ENCODE results near the gene PLCB1. TPM values are rescaled to one million over a fixed set of nuclear protein-coding genes. Genes with fewer than 3 reads are reported as not detected.

Gene PLCB1
- total and polyA plus RNA-seq, 2 experiments from 2014 or later, result 14.9 to 20.7 TPM

- no peaks in the 10 kb centered on the region for H3K79me2 ChIP-seq (replicated peaks; ENCODE audit: insufficient read depth)
- DNase-seq (ENCODE audit: low spot score) (no peak), ATAC-seq (no peak)
- H3F3A ChIP-seq (replicated peaks; ENCODE audit: low read depth), result no peaks in the 10 kb centered on the region
- H2AFZ ChIP-seq, result no peak overlapping the region
- Mint-ChIP-seq H3K4me3 (no peak overlapping the region), H3K9me3 (no peaks in the 10 kb centered on the region), H3K36me3 (ENCODE audit: low read depth) (no peaks in the 10 kb centered on the region), H3K4me1 (peaks cover 8% of the 10 kb centered on the region), H3K27ac (no peak overlapping the region), H3K27me3 (ENCODE audit: insufficient read depth, low read depth, poor library complexity) (no peaks in the 10 kb centered on the region)
- 0 out of 2 replicates have a peak, but pooled peaks cover 3% of the 10 kb centered on the region for H4K20me1 ChIP-seq (replicated peaks; ENCODE audit: insufficient read depth)
- TF ChIP-seq EZH2phosphoT487 (IDR thresholded peaks at IDR 0.05; ENCODE audit: unreplicated experiment) (no peak), REST (IDR thresholded peaks at IDR 0.05; ENCODE audit: unreplicated experiment) (no peak), ZNF331 (CRISPR knock-in tag; IDR thresholded peaks at IDR 0.05; ENCODE audit: low read depth) (no peak), CREB1 (CRISPR knock-in tag; IDR thresholded peaks at IDR 0.05; ENCODE audit: low read depth) (no peak), JUNB (IDR thresholded peaks at IDR 0.05; ENCODE audit: unreplicated experiment) (no peak), NANOG (IDR thresholded peaks at IDR 0.05; ENCODE audit: borderline replicate concordance) (no peak), POLR2AphosphoS5 (IDR thresholded peaks at IDR 0.05; ENCODE audit: low read depth) (no peak), ZNF114 (CRISPR knock-in tag; IDR thresholded peaks at IDR 0.05) (no peak), ETS1 (IDR thresholded peaks at IDR 0.05) (no peak), STAT1 (IDR thresholded peaks at IDR 0.05; ENCODE audit: unreplicated experiment) (no peak)
- no peak overlapping the region for H3K4me3 ChIP-seq
- no peaks in the 10 kb centered on the region for H3K9me2 ChIP-seq (ENCODE audit: insufficient read depth)
- H3K27ac ChIP-seq (ENCODE audit: low read depth), result no peak overlapping the region
- H3K36me3 ChIP-seq (ENCODE audit: insufficient read depth), result no peaks in the 10 kb centered on the region
- no peaks in the 10 kb centered on the region for H3K27me3 ChIP-seq (ENCODE audit: insufficient read depth)
- H3K4me1 ChIP-seq (ENCODE audit: insufficient read depth), result no peaks in the 10 kb centered on the region
- H3K4me2 ChIP-seq, result no peak overlapping the region
Measured at GRCh38 chr20:8225658-8226057, 93.6 kb downstream of the PLCB1 start.

- H3K9me3 Mint-ChIP-seq, result no peaks in the 10 kb centered on the region
- no peak overlapping the region for H3K27ac Mint-ChIP-seq
- no peaks in the 10 kb centered on the region for H3K9me2 ChIP-seq (ENCODE audit: insufficient read depth)
- H2AFZ ChIP-seq, result no peak overlapping the region
- 0 out of 2 replicates have a peak, but pooled peaks cover 3% of the 10 kb centered on the region for H4K20me1 ChIP-seq (replicated peaks; ENCODE audit: insufficient read depth)
- H3K4me3 Mint-ChIP-seq, result no peak overlapping the region
- H3K27ac ChIP-seq (ENCODE audit: low read depth), result no peak overlapping the region
- ATAC-seq, result no peak
- H3K36me3 Mint-ChIP-seq (ENCODE audit: low read depth), result no peaks in the 10 kb centered on the region
- peaks cover 8% of the 10 kb centered on the region for H3K4me1 Mint-ChIP-seq
- no peak for DNase-seq (ENCODE audit: low spot score)
- H3K4me3 ChIP-seq, result no peak overlapping the region
- H3K36me3 ChIP-seq (ENCODE audit: insufficient read depth), result no peaks in the 10 kb centered on the region
- H3K4me1 ChIP-seq (ENCODE audit: insufficient read depth), result no peaks in the 10 kb centered on the region
- H3K79me2 ChIP-seq (replicated peaks; ENCODE audit: insufficient read depth), result no peaks in the 10 kb centered on the region
- H3K27me3 ChIP-seq (ENCODE audit: insufficient read depth), result no peaks in the 10 kb centered on the region
- no peaks in the 10 kb centered on the region for H3K27me3 Mint-ChIP-seq (ENCODE audit: insufficient read depth, low read depth, poor library complexity)
- H3F3A ChIP-seq (replicated peaks; ENCODE audit: low read depth), result no peaks in the 10 kb centered on the region
- no peak overlapping the region for H3K4me2 ChIP-seq
- TF ChIP-seq STAT1 (IDR thresholded peaks at IDR 0.05; ENCODE audit: unreplicated experiment) (no peak), JUNB (IDR thresholded peaks at IDR 0.05; ENCODE audit: unreplicated experiment) (no peak), ETS1 (IDR thresholded peaks at IDR 0.05) (no peak), REST (IDR thresholded peaks at IDR 0.05; ENCODE audit: unreplicated experiment) (no peak), EZH2 (IDR thresholded peaks at IDR 0.05; ENCODE audit: low read depth, unreplicated experiment) (no peak), NANOG (IDR thresholded peaks at IDR 0.05; ENCODE audit: borderline replicate concordance) (no peak), CTCF (conservative IDR thresholded peaks at IDR 0.05; ENCODE audit: low read depth in 2 of 2) (no peak), EZH2phosphoT487 (IDR thresholded peaks at IDR 0.05; ENCODE audit: unreplicated experiment) (no peak), POLR2AphosphoS5 (IDR thresholded peaks at IDR 0.05; ENCODE audit: low read depth) (no peak), CREB1 (CRISPR knock-in tag; IDR thresholded peaks at IDR 0.05; ENCODE audit: low read depth) (no peak)
Measured at GRCh38 chr20:8226106-8226505, 94.0 kb downstream of the PLCB1 start.
